Fibroblast of skin of back (primary cell): ENCODE data around the gene UPB1.
"Not testable (repeated sequence)": the region's sequence is repeated elsewhere in the genome, so short reads cannot be mapped to it uniquely, and the experiment has no call there.

ENCODE experiments used
- DNase-seq: peaks from one replicate; pipeline ENCODE4 v3.0.0-alpha.2; 2013

Gene UPB1

GRCh38 chr22:24482575-24482974, 12.6 kb upstream of the UPB1 start:
- DNase-seq = peak; percentile 78

DNA sequence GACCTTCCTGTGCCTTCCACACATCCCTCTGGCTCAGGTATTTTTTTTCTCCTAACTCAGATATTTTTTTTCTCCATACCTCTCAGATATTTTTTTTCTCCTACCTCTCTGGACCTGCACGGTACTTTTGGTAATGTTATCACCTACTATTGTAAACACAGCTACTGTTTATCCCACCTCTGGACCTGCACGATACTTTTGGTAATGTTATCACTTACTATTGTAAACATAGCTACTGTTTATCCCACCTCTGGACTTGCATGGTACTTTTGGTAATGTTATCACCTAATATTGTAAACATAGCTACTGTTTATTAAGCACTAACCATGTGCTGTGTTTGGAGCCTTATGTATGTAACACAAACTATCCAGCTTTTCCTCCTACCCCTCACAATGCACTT, 12.1 kb upstream of the UPB1 start:
- DNase-seq = no peak

- DNase-seq = no peak
Measured at GRCh38 chr22:24483976-24484545, 11.1 kb upstream of the UPB1 start.

- DNase-seq = no peak
Measured at GRCh38 chr22:24485170-24485569, 10.0 kb upstream of the UPB1 start.

- DNase-seq = no peak
Measured at GRCh38 chr22:24485608-24486007, 9.5 kb upstream of the UPB1 start.

- DNase-seq = peak; percentile 85
Measured at GRCh38 chr22:24486501-24486921, 8.6 kb upstream of the UPB1 start.

DNA sequence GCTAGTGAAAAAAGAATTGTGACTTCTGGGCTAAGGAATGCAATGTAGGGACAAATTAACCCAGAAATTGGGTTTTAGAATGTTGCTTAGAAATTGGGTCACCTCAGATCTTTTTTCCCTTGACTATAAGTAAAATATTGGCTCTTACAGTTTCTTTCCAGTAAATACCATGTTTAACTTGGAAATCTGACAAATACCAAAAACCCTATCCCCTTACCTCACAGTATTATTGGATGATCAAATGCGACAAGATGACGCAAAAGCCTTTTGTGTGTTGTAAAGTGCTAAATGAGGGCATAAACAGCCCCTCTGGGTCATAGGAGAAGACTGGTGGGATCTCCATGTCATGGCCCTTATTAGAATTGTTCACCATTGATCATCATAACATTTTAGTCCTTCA, 6.1 kb upstream of the UPB1 start:
- no peak for DNase-seq

GRCh38 chr22:24489434-24489833, 5.7 kb upstream of the UPB1 start:
- not testable (repeated sequence) for DNase-seq

GRCh38 chr22:24492391-24492790, 2.7 kb upstream of the UPB1 start:
- no peak for DNase-seq

- no peak for DNase-seq
Measured at GRCh38 chr22:24494167-24494527, 985 bp upstream of the UPB1 start.

GRCh38 chr22:24495365-24495675, 188 bp downstream of the UPB1 start:
- no peak for DNase-seq

DNA sequence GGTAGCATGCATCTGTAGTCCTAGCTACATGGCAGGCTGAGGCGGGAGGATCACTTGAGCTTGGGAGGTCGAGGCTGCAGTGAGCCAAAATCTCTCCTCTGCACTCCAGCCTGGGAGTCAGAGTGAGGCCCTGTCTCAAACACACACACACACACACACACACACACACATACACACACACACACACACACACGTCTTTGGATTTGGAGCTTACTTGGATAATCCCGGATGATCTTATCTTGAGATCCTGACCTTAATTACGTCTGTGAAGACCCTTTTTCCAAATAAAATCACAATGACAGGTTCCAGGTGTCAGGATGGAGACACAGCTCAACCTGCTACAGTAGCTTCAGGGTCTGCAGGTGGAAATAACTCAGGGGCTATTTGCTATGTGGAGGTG, 1.1 kb downstream of the UPB1 start:
- DNase-seq = no peak

GRCh38 chr22:24496661-24497060, 1.5 kb downstream of the UPB1 start:
- DNase-seq = no peak

- no peak for DNase-seq
Measured at GRCh38 chr22:24497841-24498258, 2.7 kb downstream of the UPB1 start.

DNA sequence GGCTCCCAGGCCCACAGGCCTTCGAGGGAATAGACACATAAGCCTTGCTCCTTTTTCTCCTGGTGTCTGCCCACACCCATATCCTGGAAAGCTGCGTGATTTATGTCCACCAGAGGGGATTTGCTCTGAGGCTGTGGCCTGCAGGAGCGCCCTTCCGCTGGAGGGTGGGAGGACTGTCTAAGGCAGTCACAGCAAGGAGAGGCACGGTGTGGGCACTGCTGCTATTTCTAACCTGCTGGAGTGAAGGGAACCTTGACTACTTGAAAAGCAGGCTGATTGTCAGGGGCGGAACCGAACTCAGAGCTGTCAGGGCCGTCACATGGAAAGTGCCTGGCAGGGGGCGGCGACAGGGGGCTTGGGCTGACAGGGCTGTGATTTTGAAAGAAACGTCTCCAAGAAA, 3.7 kb downstream of the UPB1 start:
- DNase-seq = no peak

GRCh38 chr22:24499706-24500276, 4.7 kb downstream of the UPB1 start:
- no peak for DNase-seq

GRCh38 chr22:24500277-24500820, 5.2 kb downstream of the UPB1 start:
- no peak for DNase-seq

GRCh38 chr22:24501301-24502005, 6.3 kb downstream of the UPB1 start:
- no peak for DNase-seq

DNA sequence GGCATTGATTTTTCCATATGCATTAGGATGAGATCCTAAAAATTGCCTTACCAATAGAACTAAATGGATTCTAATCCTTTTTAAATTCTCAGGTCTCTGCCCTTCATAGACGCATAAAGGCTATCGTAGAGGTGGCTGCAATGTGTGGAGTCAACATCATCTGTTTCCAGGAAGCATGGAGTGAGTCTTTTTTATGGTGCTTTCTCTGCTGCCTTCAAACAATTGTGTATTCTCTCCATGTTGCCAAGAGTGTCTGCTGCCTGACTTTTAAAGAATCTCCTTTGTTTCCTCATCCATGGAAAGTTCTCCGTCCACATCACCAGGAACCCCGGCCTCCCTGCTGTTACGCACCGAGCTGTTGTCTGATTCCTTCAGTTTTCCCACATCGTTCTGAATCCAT, 6.9 kb downstream of the UPB1 start:
- no peak for DNase-seq

- DNase-seq = no peak
Measured at GRCh38 chr22:24502541-24502940, 7.4 kb downstream of the UPB1 start.

- DNase-seq = peak; percentile 65
Measured at GRCh38 chr22:24503137-24503842, 8.2 kb downstream of the UPB1 start.

- DNase-seq = no peak
Measured at GRCh38 chr22:24503843-24504338, 8.8 kb downstream of the UPB1 start.

- no peak for DNase-seq
Measured at GRCh38 chr22:24504540-24504939, 9.4 kb downstream of the UPB1 start.
